Measurements from ENCODE around the gene LRRC32. TPM values are rescaled to one million over a fixed set of nuclear protein-coding genes. Genes with fewer than 3 reads are reported as not detected.

Gene LRRC32
- total and polyA plus RNA-seq, 10 of the 15 experiments (the other 5 are each of a cell fraction or from before 2014, with no cell fraction given) = 0.56 to 20.8 (median 7.4) TPM

DNA sequence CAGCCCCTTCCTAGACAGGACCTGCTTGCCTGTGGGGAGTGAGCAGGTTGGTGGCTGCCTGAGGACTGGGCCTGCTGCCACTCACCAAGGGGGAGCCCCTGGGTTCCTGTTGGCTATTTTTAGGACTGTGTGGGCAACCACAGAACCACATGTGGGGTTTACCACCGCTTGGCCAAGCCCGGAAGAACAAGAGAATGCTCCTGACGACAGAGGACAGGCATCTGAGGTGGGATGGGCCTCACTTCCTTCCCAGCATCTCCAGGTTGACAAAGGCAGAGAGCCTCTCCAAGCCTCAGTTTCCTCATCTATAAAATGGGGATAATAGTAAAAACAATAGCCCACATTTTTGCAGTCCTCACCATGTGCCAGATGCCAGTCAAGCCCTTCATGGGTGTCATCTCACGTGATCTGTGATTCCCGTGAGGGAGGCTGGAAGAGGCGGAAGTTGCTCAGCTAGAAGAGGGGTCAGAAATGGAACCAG is 43.6 kb downstream of the LRRC32 start (continued):
- TF ChIP-seq, protein P1, sequence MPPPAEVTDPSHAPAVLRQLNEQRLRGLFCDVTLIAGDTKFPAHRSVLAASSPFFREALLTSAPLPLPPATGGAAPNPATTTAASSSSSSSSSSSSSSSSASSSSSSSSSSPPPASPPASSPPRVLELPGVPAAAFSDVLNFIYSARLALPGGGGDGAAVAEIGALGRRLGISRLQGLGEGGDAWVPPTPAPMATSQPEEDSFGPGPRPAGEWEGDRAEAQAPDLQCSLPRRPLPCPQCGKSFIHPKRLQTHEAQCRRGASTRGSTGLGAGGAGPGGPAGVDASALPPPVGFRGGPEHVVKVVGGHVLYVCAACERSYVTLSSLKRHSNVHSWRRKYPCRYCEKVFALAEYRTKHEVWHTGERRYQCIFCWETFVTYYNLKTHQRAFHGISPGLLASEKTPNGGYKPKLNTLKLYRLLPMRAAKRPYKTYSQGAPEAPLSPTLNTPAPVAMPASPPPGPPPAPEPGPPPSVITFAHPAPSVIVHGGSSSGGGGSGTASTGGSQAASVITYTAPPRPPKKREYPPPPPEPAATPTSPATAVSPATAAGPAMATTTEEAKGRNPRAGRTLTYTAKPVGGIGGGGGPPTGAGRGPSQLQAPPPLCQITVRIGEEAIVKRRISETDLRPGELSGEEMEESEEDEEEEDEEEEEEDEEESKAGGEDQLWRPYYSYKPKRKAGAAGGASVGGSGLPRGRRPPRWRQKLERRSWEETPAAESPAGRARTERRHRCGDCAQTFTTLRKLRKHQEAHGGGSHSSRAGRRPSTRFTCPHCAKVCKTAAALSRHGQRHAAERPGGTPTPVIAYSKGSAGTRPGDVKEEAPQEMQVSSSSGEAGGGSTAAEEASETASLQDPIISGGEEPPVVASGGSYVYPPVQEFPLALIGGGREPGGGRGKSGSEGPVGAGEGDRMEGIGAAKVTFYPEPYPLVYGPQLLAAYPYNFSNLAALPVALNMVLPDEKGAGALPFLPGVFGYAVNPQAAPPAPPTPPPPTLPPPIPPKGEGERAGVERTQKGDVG (CRISPR knock-in tag; IDR thresholded peaks at IDR 0.05) = no peak
- TF ChIP-seq ETV6 (conservative IDR thresholded peaks at IDR 0.05 in 1 of 2, IDR thresholded peaks at IDR 0.05 in 1 of 2; ENCODE audit: borderline replicate concordance in 1 of 2, low read depth in 1 of 2) (peak in 1 of 2 experiments; percentile 69; a peak in 1 of 4 replicates), IKZF2 (IDR thresholded peaks at IDR 0.05) (peak; percentile 88), FOXK2 (IDR thresholded peaks at IDR 0.05) (no peak), SMAD1 (IDR thresholded peaks at IDR 0.05; ENCODE audit: low read depth, partially characterized antibody) (no peak), EP300 (IDR thresholded peaks at IDR 0.05; ENCODE audit: borderline replicate concordance in 1 of 2, control insufficient read depth in 1 of 2, low read depth in 2 of 2, low read length in 2 of 2) (peak; percentile 66 to 85), ZZZ3 (IDR thresholded peaks at IDR 0.05; ENCODE audit: control insufficient read depth, insufficient read length, low read depth) (no peak), MEF2B (IDR thresholded peaks at IDR 0.05; ENCODE audit: partially characterized antibody, poor library complexity, severe bottlenecking) (peak; percentile 95), SUPT20H (IDR thresholded peaks at IDR 0.05; ENCODE audit: borderline replicate concordance, control insufficient read depth, low read depth, low read length) (no peak), SMC3 (IDR thresholded peaks at IDR 0.05; ENCODE audit: borderline replicate concordance, low read length) (no peak), NFXL1 (IDR thresholded peaks at IDR 0.05; ENCODE audit: borderline replicate concordance) (no peak), EZH2 (IDR thresholded peaks at IDR 0.05; ENCODE audit: borderline replicate concordance, control insufficient read depth, low read depth, low read length) (0 out of 2 replicates have a peak, but pooled peaks have one; percentile 61), CHD2 (IDR thresholded peaks at IDR 0.05; ENCODE audit: borderline replicate concordance, low read depth, low read length) (peak; percentile 42; the same call in 1 of the 2 replicates), NFIC (IDR thresholded peaks at IDR 0.05; ENCODE audit: low read depth, low read length) (peak; percentile 96), NRF1 (conservative IDR thresholded peaks at IDR 0.05; ENCODE audit: low read depth, low read length) (no peak), MXI1 (IDR thresholded peaks at IDR 0.05; ENCODE audit: low read depth, low read length) (no peak)
- TF ChIP-seq, protein P2, sequence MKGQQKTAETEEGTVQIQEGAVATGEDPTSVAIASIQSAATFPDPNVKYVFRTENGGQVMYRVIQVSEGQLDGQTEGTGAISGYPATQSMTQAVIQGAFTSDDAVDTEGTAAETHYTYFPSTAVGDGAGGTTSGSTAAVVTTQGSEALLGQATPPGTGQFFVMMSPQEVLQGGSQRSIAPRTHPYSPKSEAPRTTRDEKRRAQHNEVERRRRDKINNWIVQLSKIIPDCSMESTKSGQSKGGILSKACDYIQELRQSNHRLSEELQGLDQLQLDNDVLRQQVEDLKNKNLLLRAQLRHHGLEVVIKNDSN (IDR thresholded peaks at IDR 0.05; ENCODE audit: borderline replicate concordance, extremely low read length, insufficient read depth, low read depth, low read length) = peak; percentile 22
- TF ChIP-seq, protein P3, sequence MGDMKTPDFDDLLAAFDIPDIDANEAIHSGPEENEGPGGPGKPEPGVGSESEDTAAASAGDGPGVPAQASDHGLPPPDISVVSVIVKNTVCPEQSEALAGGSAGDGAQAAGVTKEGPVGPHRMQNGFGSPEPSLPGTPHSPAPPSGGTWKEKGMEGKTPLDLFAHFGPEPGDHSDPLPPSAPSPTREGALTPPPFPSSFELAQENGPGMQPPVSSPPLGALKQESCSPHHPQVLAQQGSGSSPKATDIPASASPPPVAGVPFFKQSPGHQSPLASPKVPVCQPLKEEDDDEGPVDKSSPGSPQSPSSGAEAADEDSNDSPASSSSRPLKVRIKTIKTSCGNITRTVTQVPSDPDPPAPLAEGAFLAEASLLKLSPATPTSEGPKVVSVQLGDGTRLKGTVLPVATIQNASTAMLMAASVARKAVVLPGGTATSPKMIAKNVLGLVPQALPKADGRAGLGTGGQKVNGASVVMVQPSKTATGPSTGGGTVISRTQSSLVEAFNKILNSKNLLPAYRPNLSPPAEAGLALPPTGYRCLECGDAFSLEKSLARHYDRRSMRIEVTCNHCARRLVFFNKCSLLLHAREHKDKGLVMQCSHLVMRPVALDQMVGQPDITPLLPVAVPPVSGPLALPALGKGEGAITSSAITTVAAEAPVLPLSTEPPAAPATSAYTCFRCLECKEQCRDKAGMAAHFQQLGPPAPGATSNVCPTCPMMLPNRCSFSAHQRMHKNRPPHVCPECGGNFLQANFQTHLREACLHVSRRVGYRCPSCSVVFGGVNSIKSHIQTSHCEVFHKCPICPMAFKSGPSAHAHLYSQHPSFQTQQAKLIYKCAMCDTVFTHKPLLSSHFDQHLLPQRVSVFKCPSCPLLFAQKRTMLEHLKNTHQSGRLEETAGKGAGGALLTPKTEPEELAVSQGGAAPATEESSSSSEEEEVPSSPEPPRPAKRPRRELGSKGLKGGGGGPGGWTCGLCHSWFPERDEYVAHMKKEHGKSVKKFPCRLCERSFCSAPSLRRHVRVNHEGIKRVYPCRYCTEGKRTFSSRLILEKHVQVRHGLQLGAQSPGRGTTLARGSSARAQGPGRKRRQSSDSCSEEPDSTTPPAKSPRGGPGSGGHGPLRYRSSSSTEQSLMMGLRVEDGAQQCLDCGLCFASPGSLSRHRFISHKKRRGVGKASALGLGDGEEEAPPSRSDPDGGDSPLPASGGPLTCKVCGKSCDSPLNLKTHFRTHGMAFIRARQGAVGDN (IDR thresholded peaks at IDR 0.05) = peak; percentile 70
- TF ChIP-seq, protein P4, sequence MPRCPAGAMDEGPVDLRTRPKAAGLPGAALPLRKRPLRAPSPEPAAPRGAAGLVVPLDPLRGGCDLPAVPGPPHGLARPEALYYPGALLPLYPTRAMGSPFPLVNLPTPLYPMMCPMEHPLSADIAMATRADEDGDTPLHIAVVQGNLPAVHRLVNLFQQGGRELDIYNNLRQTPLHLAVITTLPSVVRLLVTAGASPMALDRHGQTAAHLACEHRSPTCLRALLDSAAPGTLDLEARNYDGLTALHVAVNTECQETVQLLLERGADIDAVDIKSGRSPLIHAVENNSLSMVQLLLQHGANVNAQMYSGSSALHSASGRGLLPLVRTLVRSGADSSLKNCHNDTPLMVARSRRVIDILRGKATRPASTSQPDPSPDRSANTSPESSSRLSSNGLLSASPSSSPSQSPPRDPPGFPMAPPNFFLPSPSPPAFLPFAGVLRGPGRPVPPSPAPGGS (IDR thresholded peaks at IDR 0.05; ENCODE audit: borderline replicate concordance, insufficient read depth, low read depth, low read length, poor library complexity, severe bottlenecking) = peak; percentile 99
